Suprapubic skin (tissue), 4 donors: ENCODE measurements around the gene ATF7IP2.

ENCODE experiments used
- CTCF ChIP-seq, 2 donors: fragments of 200-600 bp in 1 of 2; fragments of 450-650 bp in 1 of 2; sonication (generic) in 1 of 2; IDR thresholded peaks; one replicate each; pipeline ENCODE4 v1.5.1; 2016 to 2019; ENCODE audit warnings: antibody characterized with exemption in 2 of 2, mild to moderate bottlenecking in 1 of 2, moderate library complexity in 1 of 2
- EP300 ChIP-seq: sonication (generic); formaldehyde crosslinking; IDR thresholded peaks from one replicate; pipeline ENCODE4 v1.6.1; 2017; ENCODE audit warnings: antibody characterized with exemption
- POLR2A ChIP-seq, 2 donors: fragments of 450-650 bp; IDR thresholded peaks; one replicate each; pipeline ENCODE4 v1.6.1; 2017; ENCODE audit warnings: antibody characterized with exemption in 2 of 2, mild to moderate bottlenecking in 2 of 2, moderate library complexity in 2 of 2
- POLR2AphosphoS5 ChIP-seq, 3 donors: sonication (generic); formaldehyde crosslinking; IDR thresholded peaks; one replicate each; pipeline ENCODE4 v1.6.1; 2017; ENCODE audit warnings: antibody characterized with exemption in 3 of 3

GRCh38 chr16:10480151-10480550 lies 94.3 kb downstream of the ATF7IP2 start:
- TF ChIP-seq POLR2AphosphoS5 (IDR thresholded peaks at IDR 0.05) (no peak), POLR2A (IDR thresholded peaks at IDR 0.05) (no peak), CTCF (IDR thresholded peaks at IDR 0.05) (no peak), EP300 (no peak)
